ENCODE data around the gene LBHD2.

- TF ChIP-seq, protein P1, sequence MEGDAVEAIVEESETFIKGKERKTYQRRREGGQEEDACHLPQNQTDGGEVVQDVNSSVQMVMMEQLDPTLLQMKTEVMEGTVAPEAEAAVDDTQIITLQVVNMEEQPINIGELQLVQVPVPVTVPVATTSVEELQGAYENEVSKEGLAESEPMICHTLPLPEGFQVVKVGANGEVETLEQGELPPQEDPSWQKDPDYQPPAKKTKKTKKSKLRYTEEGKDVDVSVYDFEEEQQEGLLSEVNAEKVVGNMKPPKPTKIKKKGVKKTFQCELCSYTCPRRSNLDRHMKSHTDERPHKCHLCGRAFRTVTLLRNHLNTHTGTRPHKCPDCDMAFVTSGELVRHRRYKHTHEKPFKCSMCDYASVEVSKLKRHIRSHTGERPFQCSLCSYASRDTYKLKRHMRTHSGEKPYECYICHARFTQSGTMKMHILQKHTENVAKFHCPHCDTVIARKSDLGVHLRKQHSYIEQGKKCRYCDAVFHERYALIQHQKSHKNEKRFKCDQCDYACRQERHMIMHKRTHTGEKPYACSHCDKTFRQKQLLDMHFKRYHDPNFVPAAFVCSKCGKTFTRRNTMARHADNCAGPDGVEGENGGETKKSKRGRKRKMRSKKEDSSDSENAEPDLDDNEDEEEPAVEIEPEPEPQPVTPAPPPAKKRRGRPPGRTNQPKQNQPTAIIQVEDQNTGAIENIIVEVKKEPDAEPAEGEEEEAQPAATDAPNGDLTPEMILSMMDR (IDR thresholded peaks at IDR 0.05; ENCODE audit: low read depth, low read length, missing input control), result no peak
- no peak for TF ChIP-seq RAD21 (IDR thresholded peaks at IDR 0.05)
- TF ChIP-seq EGR1 (IDR thresholded peaks at IDR 0.05; ENCODE audit: low read depth in 2 of 2), result no peak
- TF ChIP-seq, protein P2, sequence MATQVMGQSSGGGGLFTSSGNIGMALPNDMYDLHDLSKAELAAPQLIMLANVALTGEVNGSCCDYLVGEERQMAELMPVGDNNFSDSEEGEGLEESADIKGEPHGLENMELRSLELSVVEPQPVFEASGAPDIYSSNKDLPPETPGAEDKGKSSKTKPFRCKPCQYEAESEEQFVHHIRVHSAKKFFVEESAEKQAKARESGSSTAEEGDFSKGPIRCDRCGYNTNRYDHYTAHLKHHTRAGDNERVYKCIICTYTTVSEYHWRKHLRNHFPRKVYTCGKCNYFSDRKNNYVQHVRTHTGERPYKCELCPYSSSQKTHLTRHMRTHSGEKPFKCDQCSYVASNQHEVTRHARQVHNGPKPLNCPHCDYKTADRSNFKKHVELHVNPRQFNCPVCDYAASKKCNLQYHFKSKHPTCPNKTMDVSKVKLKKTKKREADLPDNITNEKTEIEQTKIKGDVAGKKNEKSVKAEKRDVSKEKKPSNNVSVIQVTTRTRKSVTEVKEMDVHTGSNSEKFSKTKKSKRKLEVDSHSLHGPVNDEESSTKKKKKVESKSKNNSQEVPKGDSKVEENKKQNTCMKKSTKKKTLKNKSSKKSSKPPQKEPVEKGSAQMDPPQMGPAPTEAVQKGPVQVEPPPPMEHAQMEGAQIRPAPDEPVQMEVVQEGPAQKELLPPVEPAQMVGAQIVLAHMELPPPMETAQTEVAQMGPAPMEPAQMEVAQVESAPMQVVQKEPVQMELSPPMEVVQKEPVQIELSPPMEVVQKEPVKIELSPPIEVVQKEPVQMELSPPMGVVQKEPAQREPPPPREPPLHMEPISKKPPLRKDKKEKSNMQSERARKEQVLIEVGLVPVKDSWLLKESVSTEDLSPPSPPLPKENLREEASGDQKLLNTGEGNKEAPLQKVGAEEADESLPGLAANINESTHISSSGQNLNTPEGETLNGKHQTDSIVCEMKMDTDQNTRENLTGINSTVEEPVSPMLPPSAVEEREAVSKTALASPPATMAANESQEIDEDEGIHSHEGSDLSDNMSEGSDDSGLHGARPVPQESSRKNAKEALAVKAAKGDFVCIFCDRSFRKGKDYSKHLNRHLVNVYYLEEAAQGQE (IDR thresholded peaks at IDR 0.05), result no peak
- TF ChIP-seq, protein P3, sequence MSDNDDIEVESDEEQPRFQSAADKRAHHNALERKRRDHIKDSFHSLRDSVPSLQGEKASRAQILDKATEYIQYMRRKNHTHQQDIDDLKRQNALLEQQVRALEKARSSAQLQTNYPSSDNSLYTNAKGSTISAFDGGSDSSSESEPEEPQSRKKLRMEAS (IDR thresholded peaks at IDR 0.05), result no peak
- no peak for TF ChIP-seq NR2F2 (IDR thresholded peaks at IDR 0.05)
- TF ChIP-seq SP1 (IDR thresholded peaks at IDR 0.05), result no peak
- TF ChIP-seq TAF1 (conservative IDR thresholded peaks at IDR 0.05), result no peak
- no peak for TF ChIP-seq ATF3 (IDR thresholded peaks at IDR 0.05)
- TF ChIP-seq YY1 (IDR thresholded peaks at IDR 0.05), result no peak
Observed at GRCh38 chr14:103043257-103044015, 40.6 kb upstream of the LBHD2 start.
